Muscle of back (tissue), 13 donors: Measurements from ENCODE around the gene TMEM182. TPM values are rescaled to one million over a fixed set of nuclear protein-coding genes. Genes with fewer than 3 reads are reported as not detected.

ENCODE experiments used
- DNase-seq, 3 donors: peaks; one replicate each; pipeline versions ENCODE4 v3.0.0 to v3.0.0-alpha.2; 2013
- long read RNA-seq, 9 donors: transcript quantifications; one replicate each; lab custom pipeline, GENCODE V29; 2026
- polyA plus RNA-seq, 10 donors: library from polyadenylated mRNA; unstranded; fragments of 120-200 nt; gene quantifications; one replicate each; pipeline ENCODE4 v1.2.1, GENCODE V29; 2013; ENCODE audit not compliant: insufficient read length in 10 of 10

TMEM182 gene, protein sequence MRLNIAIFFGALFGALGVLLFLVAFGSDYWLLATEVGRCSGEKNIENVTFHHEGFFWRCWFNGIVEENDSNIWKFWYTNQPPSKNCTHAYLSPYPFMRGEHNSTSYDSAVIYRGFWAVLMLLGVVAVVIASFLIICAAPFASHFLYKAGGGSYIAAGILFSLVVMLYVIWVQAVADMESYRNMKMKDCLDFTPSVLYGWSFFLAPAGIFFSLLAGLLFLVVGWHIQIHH
- 100 to 1,000 TPM in 9 of 10 donors, 10 to 100 TPM in 1; 75.7 to 211 (median 157) TPM for polyA plus RNA-seq
- long read RNA-seq, donor 1, transcript TMEM182-203 (5 exons, 3,593 nt) = major isoform, 82 of 153 reads
- long read RNA-seq, donor 1, transcript TMEM182-207 (2 exons, 1,804 nt) = minor isoform, 34 of 153 reads
- long read RNA-seq, donor 1, partial matches to known transcripts = 34 of 153 reads
- long read RNA-seq, donor 1, other reads (novel, unspliced or antisense) = 0 of 153 reads
- long read RNA-seq, donor 2, transcript TMEM182-203 (5 exons, 3,593 nt) = major isoform, 56 of 109 reads
- long read RNA-seq, donor 2, transcript TMEM182-207 (2 exons, 1,804 nt) = minor isoform, 26 of 109 reads
- long read RNA-seq, donor 2, partial matches to known transcripts = 24 of 109 reads
- long read RNA-seq, donor 2, other reads (novel, unspliced or antisense) = 0 of 109 reads
- long read RNA-seq, donor 3 = 0 reads
- long read RNA-seq, donor 4, transcript TMEM182-203 (5 exons, 3,593 nt) = major isoform, 86 of 198 reads
- long read RNA-seq, donor 4, transcript TMEM182-207 (2 exons, 1,804 nt) = minor isoform, 46 of 198 reads
- long read RNA-seq, donor 4, partial matches to known transcripts = 57 of 198 reads
- long read RNA-seq, donor 4, other reads (novel, unspliced or antisense) = 5 of 198 reads
- long read RNA-seq, donor 5, transcript TMEM182-203 (5 exons, 3,593 nt) = major isoform, 74 of 130 reads
- long read RNA-seq, donor 5, transcript TMEM182-207 (2 exons, 1,804 nt) = minor isoform, 26 of 130 reads
- long read RNA-seq, donor 5, partial matches to known transcripts = 26 of 130 reads
- long read RNA-seq, donor 5, other reads (novel, unspliced or antisense) = 0 of 130 reads
- long read RNA-seq, donor 6, transcript TMEM182-203 (5 exons, 3,593 nt) = major isoform, 113 of 253 reads
- long read RNA-seq, donor 6, transcript TMEM182-207 (2 exons, 1,804 nt) = minor isoform, 45 of 253 reads
- long read RNA-seq, donor 6, partial matches to known transcripts = 79 of 253 reads
- long read RNA-seq, donor 6, other reads (novel, unspliced or antisense) = 9 of 253 reads
- long read RNA-seq, donor 7, transcript TMEM182-203 (5 exons, 3,593 nt) = major isoform, 36 of 87 reads
- long read RNA-seq, donor 7, transcript TMEM182-207 (2 exons, 1,804 nt) = minor isoform, 29 of 87 reads
- long read RNA-seq, donor 7, partial matches to known transcripts = 18 of 87 reads
- long read RNA-seq, donor 7, other reads (novel, unspliced or antisense) = 0 of 87 reads
- long read RNA-seq, donor 8, transcript TMEM182-207 (2 exons, 1,804 nt) = minor isoform, 12 of 55 reads
- long read RNA-seq, donor 8, transcript TMEM182-203 (5 exons, 3,593 nt) = major isoform, 31 of 55 reads
- long read RNA-seq, donor 8, partial matches to known transcripts = 7 of 55 reads
- long read RNA-seq, donor 8, other reads (novel, unspliced or antisense) = 0 of 55 reads
- long read RNA-seq, donor 9, transcript TMEM182-207 (2 exons, 1,804 nt) = minor isoform, 5 of 12 reads
- long read RNA-seq, donor 9, transcript TMEM182-203 (5 exons, 3,593 nt) = major isoform, 7 of 12 reads
- long read RNA-seq, donor 9, partial matches to known transcripts = 0 of 12 reads
- long read RNA-seq, donor 9, other reads (novel, unspliced or antisense) = 0 of 12 reads

DNA sequence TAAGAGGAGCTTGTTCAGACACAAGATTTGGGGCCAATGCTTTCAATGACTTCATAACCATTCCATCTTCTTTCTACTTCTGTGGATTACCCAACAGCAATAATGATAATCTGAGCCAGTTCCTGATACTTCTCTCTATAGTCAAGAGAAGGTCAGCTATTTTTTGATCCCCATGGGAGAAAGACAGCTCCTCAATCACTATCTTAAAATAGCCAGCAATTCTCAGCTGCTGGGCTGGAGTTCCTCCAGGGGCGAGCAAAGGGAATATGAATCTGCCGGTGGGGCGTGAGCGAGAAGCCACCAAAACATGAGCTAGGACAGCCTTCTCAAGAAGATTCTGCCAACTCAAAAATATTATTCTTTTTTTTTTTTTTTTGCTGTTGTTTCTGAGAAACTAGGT is at the start of gene TMEM182:
TMEM182 (plus strand) TSS at position 269 of the 400 bp plus-strand sequence. CDS start 187 bp downstream, outside the sequence.
- peak in 2 of 3 donors; percentile 49 to 55 for DNase-seq

DNA sequence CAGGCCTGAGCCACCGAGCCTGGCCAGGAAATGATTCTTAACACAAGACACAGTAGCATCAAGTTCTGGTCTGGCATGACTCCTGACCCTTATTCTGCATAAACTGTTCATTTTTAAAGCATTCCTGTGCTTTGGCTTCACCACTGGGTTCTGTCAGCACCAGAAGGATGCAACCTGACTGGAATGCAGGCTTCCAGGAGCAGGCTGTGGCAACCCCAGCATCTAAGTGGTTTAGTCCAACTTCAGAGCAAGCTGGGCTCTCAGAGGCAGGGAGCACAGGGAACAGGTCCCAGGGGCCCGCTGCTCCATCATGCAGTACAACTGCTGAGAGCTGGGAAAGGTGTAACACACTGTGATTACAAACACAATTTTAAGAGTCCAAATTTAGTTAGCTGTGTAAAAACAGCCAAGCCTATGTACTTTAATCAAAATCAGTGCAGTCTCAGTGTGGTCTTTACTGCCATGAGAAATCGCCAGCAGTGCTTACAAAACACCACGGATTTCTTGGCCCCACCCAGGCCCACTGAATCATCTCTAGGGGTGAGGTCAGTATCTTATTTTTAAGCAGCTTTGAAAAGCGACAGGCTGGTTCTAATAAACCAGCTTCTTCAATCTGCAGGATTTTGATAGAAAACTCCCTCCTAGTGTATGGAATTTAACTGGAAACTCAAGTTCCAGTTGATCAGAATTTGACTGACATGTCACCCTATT is 44.4 kb upstream of the TMEM182 start:
- DNase-seq = no peak

DNA sequence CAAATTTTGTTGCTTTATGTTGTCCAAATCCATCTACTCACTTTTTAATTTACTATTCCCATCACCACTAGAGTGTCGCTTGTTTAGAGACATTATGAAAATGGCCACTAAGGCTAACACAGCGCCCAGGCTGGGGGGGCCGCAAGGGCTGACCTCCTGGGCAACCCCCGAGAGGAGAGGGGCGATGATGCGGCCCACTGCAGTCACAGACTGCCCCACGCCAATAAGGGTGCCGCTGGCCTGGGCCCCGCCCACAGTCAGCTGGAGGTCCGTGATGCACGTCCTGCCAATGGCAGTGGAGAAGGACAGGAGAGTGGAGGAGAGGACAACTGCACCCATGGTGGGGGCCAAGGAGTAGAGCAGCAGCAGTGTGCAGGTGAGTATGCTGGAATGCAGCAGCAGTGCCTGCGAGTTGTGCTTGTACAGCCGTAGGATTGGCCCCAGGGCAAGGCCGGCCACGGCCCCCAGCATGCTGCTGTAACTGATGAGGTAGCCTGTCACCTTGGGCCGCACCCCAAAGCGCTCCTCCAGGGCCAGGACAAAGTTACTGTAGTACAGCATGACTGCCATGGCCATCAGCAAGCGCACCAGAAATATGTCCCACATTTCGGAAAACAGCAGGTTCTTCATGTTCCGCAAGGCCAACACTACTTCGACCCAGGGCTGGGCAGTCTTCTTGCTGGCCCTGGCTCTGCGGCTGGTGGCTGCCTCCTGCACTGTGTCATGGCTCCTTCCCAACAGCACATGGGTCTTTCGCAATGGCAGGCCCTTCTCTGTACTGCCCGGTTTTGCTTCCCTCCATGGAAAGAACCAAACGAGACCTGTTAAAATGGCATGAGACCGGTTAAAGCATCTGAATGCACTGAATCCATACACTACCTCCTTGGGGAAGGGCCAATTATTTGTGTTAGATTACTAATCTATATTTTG is 43.2 kb upstream of the TMEM182 start:
- no peak for DNase-seq

DNA sequence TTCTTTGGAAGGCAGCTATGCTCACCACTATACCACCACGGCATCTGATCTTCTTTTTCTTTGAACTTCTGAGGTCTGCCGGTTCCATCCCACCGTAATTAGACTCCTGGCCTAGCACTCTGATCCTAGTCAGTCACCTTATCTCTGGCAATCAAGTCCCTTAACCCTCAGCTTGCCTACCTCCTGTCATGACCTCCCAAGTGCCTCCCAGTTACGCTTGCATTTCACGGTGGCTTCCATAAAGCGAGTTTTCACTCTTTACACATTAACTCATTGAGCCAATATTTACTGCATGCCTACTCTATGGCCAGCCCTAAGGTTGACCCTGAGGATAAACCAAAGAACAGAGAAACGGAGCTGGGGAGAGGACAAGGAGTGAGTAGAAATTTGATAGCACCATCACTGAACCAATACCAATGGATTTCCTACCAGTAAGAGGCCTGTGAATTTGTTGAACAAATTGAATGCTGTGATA is 37.8 kb upstream of the TMEM182 start:
- DNase-seq = no peak

DNA sequence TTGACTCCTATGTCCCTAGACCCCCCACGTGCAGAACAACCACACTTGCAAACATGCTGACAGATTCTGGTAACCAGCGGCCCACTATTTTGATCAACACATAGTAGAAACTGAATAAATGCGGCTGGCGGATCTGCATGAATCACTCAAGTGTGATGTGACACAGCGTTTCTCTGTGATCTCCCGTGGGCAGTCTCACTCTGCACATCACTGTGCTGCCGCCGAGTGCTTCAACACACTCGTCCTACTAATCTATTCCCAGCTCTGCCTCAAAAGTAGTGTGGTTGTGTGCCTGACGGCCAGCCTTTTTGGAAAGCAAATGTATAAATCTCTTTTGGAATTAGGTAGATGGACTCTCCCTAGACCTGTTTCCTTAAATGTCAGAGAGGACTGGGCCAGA is 37.3 kb upstream of the TMEM182 start:
- no peak for DNase-seq

DNA sequence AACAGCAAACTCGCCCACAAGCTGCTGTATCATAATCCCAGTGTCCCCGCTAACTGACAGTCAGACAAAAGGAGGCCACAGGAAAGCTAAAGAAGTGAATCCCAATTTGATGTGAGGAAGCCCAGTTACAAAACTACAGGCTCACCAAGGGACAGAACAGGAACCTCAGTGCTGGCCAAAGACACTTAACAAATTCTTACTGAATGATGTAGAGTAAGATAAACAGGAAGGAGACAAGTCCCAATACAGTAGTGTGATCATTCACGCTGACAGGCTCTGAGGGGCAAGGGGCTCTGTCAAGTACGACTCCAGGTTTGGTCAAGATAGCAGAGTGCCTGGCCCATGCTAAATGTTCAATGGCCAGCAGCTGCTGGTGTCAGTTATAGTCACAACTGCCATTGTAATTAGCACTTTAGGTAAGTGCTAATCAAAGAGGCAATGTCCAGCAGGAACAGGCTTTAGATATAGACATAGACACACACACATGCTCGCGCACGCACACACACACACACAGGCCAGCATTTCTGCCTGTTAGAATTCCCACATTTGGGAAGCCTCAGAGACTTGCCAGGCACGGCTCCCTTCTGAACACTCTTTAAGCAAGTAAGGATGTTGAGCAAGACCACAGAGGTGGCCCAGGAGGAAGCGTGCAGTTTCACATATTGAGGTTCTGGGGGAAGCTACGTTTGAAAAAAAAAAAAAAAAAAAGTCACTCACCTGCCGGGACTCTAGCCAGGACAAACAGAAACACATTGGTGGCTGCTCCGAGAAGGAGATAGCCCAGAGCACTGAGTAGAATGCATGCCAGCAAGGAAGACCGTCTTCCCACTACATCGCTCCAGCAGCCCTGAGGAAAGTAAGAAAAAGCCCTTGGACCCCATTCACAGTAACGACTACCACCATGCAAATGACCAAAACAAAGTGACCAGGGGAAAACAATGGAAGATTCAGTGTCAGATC is 35.4 kb upstream of the TMEM182 start:
- DNase-seq = peak in 1 of 3 donors; percentile 22

DNA sequence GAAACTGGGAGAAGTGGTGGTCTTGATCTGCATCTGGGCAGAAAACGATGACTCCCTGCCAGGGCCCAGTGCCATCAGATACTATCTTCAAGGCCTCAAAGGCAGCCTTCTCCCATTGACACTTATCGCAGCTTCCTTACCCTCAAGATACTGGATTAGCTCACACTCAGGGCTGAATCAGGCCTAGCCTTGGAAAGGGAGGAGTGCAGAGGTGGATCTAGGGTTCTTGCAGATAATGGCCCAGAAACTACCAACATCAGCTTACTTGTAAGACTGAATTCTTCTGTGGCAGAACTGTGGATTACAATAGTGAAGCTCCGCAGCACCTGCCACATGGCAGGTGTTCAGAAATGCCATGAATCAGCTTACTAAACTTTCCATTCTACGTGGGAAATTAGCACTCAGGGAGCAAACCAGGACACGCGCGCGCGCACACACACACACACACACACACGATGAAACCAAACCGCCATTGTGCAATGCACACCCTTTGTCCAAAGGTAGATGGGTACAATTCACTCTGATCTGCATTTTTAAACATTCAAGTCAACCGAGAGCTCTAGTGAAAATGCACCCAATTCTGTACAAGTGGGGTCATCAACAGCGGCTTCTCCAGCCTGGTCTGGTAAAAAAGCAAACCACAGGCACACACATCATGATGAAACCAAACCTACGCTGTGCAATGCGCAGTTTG is 26.3 kb upstream of the TMEM182 start:
- no peak for DNase-seq

DNA sequence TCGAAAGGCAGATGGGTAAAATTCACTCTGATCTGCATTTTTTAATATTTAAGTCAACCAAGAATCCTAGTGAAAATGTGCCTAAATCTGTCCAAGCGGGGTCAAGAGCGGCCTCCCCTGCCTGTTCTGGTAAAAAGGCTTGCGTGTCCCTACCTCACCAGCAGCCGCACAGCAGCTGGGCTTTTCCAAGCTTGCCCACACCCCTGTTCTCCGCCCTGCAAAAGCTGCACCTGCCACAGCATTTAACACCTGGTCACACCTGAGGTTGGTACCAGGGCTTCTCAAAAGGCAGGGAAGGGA is 25.8 kb upstream of the TMEM182 start:
- DNase-seq = no peak

DNA sequence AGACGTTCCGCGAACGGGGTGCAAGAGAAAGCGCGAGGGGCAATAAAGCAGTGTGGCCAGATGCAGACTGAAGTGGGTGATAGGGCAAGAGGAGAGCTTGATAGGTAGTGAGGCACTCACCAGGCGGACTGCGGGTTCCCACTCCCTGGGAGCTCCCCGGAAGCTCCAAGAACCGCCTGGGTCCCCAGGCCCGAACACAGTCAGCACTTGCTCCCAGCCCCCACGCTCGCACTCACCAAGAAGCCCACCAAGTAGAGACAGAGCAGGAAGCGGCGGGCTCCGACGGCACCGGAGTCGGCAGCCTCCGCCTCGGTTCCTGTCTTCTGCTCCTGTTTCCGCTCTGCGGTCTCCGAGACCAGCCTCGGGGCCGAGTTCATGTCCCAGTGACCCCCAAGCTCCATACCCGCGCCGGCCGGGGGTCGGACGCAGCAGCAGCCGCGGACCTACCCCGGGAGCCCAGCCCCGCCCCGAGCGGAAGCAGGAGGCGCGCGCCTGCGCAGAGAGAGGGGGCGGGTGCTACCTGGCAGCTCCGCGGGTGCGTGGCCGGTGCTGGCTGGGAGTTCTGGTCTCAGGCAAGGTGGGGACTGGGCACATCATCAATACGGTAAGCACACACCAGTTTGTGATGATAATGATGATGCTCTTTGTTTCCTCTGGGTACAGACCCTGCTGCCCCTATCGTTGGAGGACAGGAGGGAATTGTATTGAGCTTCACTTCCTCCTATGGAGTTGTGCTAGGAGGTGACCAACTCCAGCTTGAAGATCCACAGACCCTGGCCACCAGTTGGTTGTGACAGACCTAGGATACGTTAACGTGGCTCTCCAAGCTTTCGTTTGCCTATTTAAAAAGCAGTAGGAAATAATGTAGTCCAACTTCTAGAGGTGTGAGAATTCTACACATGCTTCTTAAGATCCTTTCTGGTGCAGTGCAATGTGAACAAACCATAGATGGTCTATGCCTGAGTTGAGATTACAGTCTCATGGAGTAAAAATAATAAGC is 25.1 kb upstream of the TMEM182 start:
- peak; percentile 68 to 93 (median 83) for DNase-seq

DNA sequence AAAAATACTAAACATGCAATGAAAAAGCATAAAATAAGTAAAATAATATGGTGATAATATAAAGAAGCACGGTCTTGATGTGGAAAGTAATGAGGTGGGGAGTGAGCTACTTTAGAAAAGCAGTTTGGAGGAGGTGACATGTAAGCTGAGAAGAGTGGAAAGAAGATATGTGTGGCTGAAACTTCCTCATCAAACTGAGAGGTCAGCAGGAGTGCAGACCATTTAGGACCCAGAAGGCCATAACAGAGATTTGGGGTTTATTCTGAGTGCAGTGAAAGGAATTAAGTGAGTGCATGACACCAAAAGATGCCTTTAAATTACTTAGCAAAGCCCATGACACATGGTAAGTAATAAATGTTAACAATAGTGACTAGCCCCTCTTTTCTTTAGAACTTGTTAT is 24.4 kb upstream of the TMEM182 start:
- DNase-seq = no peak

DNA sequence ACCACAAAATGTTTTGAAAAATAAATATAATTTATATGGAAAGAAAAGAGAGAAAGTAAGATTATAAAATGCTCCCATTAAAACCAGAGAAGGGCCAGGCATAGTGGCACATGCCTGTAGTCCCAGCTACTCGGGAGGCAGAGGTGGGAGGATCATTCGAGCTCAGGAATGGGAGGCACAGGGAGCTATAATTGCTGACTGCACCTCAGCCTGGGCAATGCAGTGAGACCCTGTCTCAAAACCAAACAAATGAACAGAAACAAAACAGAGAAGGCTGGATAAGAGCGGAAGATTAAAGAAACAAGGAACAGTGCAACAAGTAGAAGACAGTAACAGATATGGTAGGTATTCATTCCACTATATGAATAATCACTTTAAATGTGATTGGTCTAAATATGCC is 18.6 kb upstream of the TMEM182 start:
- no peak for DNase-seq

DNA sequence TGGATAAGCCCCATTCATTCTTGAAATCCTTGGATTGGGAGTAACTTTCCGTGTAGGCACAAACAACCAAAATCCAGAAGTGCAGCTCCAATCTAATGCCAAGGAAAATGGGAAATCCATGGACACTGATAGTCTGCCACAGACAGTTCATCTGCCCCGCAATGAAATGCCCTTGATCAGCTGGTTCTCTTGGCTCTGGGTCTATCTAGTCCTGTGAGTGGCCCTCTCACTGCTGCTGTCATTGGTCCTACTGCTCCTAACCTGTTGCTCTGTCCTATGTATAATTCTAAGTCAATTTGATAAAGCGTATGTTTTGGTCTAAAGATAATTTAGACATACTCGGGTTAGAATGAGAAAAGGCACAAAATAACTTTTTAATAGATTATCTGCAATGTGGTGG is 13.7 kb upstream of the TMEM182 start:
- no peak for DNase-seq

DNA sequence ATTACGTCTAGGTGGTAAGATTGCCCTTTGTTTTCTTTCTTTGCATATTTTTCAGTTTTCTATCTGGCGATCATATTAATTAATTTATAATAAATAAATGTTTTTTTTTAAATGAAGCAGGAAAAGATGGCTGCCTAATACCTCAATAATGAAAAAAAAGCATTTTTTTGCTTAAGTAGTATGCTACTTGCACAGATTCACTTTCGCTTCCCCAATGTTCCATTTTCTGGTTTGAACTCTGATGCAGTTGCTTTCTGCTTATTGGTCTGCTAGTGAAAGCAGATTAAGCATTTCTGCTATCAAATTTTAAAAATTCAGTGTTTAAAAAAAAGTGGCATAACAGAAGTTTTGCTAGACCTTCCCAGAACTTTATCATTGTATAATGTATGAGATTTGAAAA is 11.9 kb upstream of the TMEM182 start:
- DNase-seq = no peak

DNA sequence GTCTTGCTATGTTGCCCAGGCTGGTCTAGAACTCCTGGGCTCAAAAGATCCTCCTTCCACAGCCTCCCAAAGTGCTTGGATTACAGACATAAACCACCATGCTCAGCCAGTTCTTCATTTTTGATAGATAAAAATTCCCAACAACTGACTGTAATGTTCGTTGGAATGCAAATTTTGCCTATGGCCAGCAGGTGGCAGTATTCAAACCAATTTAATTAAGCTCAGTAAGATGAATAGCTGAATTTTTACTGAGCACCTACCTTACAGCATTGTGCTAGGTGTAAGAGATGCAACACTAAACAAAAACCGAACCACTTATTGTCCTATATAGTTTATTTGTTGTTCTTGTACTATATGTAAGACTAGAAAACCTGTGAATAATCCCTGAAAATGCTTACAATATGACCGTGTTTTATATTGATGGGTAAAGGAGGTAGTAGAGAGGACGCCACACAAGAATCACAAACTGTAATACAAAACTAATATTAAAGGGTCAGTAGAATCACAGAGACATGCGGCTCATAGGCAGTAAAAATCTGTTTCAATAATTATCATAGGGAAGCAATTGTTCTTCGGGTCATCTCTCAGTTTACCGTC is 8.2 kb upstream of the TMEM182 start:
- DNase-seq = peak in 1 of 3 donors; percentile 43

DNA sequence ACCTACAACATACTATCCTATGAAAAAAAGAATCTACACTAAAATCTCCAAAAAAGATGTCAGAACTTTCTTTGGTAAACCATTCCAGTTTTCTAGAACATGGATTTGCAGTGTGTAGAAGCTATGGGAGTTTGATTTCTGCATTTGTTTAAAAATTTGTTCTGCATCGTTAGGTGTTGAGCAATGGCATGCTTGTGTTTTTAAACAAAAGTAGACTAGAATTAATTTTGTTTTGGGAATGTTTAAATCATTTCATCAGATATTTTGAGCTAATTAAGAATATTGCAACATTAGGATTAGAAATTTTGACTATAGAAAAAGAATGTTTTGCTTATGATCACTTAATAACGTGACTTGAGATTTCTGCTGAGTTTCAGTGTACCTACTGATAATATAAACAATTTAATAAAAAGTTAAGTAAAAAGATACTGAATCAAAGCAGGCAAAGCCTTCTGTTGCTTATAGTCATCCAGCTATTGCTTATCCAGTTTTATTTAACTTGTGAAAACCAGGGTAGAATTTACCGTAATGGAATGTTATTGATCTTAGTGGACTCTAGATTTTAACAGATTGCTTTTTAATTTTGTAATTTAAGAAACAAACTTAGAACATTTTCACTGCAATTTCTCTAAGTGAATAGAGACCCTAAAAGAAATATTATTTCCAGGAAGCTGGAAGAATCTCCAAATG is 7.2 kb upstream of the TMEM182 start:
- DNase-seq = no peak
